HepG2 (cell line): ENCODE measurements around the gene SPNS2. TPM values are rescaled to one million over a fixed set of nuclear protein-coding genes. Genes with fewer than 3 reads are reported as not detected.

Source experiments
- ARNT ChIP-seq: fragments of 450-650 bp; IDR thresholded peaks from 2 replicates; pipeline ENCODE4 v1.6.1; 2017
- ARNTL ChIP-seq: sonication (generic); formaldehyde crosslinking; IDR thresholded peaks from 2 replicates; pipeline ENCODE4 v1.4.0; 2020; ENCODE audit warnings: mild to moderate bottlenecking, missing genetic modification reagents
- GPN1 ChIP-seq: sonication (generic); formaldehyde crosslinking; IDR thresholded peaks from 2 replicates; pipeline ENCODE4 v1.5.1; 2020; ENCODE audit warnings: missing genetic modification reagents, borderline replicate concordance
- HOXA3 ChIP-seq: sonication (generic); formaldehyde crosslinking; IDR thresholded peaks from 2 replicates; pipeline ENCODE4 v1.5.0; 2020; ENCODE audit warnings: missing genetic modification reagents
- HOXA5 ChIP-seq: sonication (generic); formaldehyde crosslinking; IDR thresholded peaks from 2 replicates; pipeline ENCODE4 v1.4.0; 2020; ENCODE audit warnings: missing genetic modification reagents
- KAT8 ChIP-seq: IDR thresholded peaks from 2 replicates; pipeline ENCODE4 v1.6.1; 2016; ENCODE audit warnings: missing genetic modification reagents, missing compliant biosample characterization
- KDM4B ChIP-seq: sonication (generic); formaldehyde crosslinking; IDR thresholded peaks from 2 replicates; pipeline ENCODE4 v1.4.0; 2020; ENCODE audit warnings: missing genetic modification reagents
- MIXL1 ChIP-seq: IDR thresholded peaks from 2 replicates; pipeline ENCODE4 v1.6.1; 2016
- MXD4 ChIP-seq: IDR thresholded peaks from 2 replicates; pipeline ENCODE4 v1.6.1; 2016; ENCODE audit warnings: mild to moderate bottlenecking, missing biosample characterization, missing genetic modification reagents
- ONECUT2 ChIP-seq: sonication (generic); formaldehyde crosslinking; IDR thresholded peaks from 2 replicates; pipeline ENCODE4 v1.4.0; 2020; ENCODE audit warnings: missing genetic modification reagents
- PAX8 ChIP-seq: sonication (generic); formaldehyde crosslinking; IDR thresholded peaks from 2 replicates; pipeline ENCODE4 v1.8.0; 2022; ENCODE audit warnings: mild to moderate bottlenecking, missing genetic modification reagents, borderline replicate concordance
- SETDB1 ChIP-seq: sonication (generic); formaldehyde crosslinking; IDR thresholded peaks from 2 replicates; pipeline ENCODE4 v1.5.1; 2020; ENCODE audit warnings: missing genetic modification reagents, mild to moderate bottlenecking, borderline replicate concordance
- SPEN ChIP-seq: sonication (generic); formaldehyde crosslinking; IDR thresholded peaks from 2 replicates; pipeline ENCODE4 v1.5.1; 2020; ENCODE audit warnings: low read depth, mild to moderate bottlenecking, missing genetic modification reagents
- TEF ChIP-seq: sonication (generic); formaldehyde crosslinking; IDR thresholded peaks from 2 replicates; pipeline ENCODE4 v1.5.0; 2020; ENCODE audit warnings: missing genetic modification reagents
- TOE1 ChIP-seq: sonication (generic); formaldehyde crosslinking; IDR thresholded peaks from 2 replicates; pipeline ENCODE4 v1.4.0; 2020; ENCODE audit warnings: mild to moderate bottlenecking, missing genetic modification reagents
- ZBTB2 ChIP-seq: sonication (generic); formaldehyde crosslinking; IDR thresholded peaks from 2 replicates; pipeline ENCODE4 v1.8.0; 2022; ENCODE audit warnings: low read depth, missing genetic modification reagents
- ZNF441 ChIP-seq: sonication (generic); formaldehyde crosslinking; IDR thresholded peaks from 2 replicates; pipeline ENCODE4 v1.7.0; 2021; ENCODE audit warnings: missing genetic modification reagents, borderline replicate concordance
- ZNF496 ChIP-seq: sonication (generic); formaldehyde crosslinking; IDR thresholded peaks from 2 replicates; pipeline ENCODE4 v1.8.1; 2023; ENCODE audit warnings: mild to moderate bottlenecking, moderate library complexity, missing genetic modification reagents; ENCODE audit not compliant: insufficient replicate concordance
- ZNF614 ChIP-seq: IDR thresholded peaks from 2 replicates; pipeline ENCODE4 v1.6.1; 2018; ENCODE audit warnings: missing biosample characterization, missing genetic modification reagents, inconsistent platforms, borderline replicate concordance
- ZNF639 ChIP-seq: conservative IDR thresholded peaks from 2 replicates; pipeline ENCODE4 v1.6.1; 2018; ENCODE audit warnings: missing genetic modification reagents
- polyA plus RNA-seq, 8 experiments: library from polyadenylated mRNA; depleted of rRNA in 3 of 8; stranded (reverse) in 7 of 8; unstranded in 1 of 8; fragments of >200 nt; fragmentation: Illumina TruSeq in 4 of 8; extraction: Trizol in 4 of 8; gene quantifications; 2 replicates each; pipeline versions ENCODE4 v1.2.1 to v1.2.3, GENCODE V29; 2011 to 2016; ENCODE audit warnings: low read depth in 4 of 8, missing spikeins in 1 of 8, mixed read lengths in 1 of 8; ENCODE audit not compliant: insufficient read depth in 1 of 8
- total RNA-seq, 5 experiments: library from RNA; depleted of rRNA; stranded (reverse); fragments of >200 nt; fragmentation: Illumina TruSeq; extraction: Trizol; gene quantifications; 2 replicates each; pipeline ENCODE4 v1.2.3, GENCODE V29; 2016; ENCODE audit warnings: low read depth in 1 of 5
- TF ChIP-seq, protein P1 (sequence below): sonication (generic); formaldehyde crosslinking; IDR thresholded peaks from 2 replicates; pipeline ENCODE4 v1.5.1; 2020; ENCODE audit warnings: mild to moderate bottlenecking, missing genetic modification reagents, moderate library complexity
- TF ChIP-seq, protein P2 (sequence below): sonication (generic); IDR thresholded peaks from 2 replicates; pipeline ENCODE4 v1.6.1; 2016; ENCODE audit warnings: low read depth, borderline replicate concordance

Gene SPNS2
- total and polyA plus RNA-seq, 2 of the 13 experiments (the other 11 are each of a cell fraction or from before 2014, with no cell fraction given) = 0.01 TPM; not detected in 1

- TF ChIP-seq, protein P1, sequence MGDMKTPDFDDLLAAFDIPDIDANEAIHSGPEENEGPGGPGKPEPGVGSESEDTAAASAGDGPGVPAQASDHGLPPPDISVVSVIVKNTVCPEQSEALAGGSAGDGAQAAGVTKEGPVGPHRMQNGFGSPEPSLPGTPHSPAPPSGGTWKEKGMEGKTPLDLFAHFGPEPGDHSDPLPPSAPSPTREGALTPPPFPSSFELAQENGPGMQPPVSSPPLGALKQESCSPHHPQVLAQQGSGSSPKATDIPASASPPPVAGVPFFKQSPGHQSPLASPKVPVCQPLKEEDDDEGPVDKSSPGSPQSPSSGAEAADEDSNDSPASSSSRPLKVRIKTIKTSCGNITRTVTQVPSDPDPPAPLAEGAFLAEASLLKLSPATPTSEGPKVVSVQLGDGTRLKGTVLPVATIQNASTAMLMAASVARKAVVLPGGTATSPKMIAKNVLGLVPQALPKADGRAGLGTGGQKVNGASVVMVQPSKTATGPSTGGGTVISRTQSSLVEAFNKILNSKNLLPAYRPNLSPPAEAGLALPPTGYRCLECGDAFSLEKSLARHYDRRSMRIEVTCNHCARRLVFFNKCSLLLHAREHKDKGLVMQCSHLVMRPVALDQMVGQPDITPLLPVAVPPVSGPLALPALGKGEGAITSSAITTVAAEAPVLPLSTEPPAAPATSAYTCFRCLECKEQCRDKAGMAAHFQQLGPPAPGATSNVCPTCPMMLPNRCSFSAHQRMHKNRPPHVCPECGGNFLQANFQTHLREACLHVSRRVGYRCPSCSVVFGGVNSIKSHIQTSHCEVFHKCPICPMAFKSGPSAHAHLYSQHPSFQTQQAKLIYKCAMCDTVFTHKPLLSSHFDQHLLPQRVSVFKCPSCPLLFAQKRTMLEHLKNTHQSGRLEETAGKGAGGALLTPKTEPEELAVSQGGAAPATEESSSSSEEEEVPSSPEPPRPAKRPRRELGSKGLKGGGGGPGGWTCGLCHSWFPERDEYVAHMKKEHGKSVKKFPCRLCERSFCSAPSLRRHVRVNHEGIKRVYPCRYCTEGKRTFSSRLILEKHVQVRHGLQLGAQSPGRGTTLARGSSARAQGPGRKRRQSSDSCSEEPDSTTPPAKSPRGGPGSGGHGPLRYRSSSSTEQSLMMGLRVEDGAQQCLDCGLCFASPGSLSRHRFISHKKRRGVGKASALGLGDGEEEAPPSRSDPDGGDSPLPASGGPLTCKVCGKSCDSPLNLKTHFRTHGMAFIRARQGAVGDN (CRISPR knock-in tag) = peak; percentile 76
- TF ChIP-seq, protein P2, sequence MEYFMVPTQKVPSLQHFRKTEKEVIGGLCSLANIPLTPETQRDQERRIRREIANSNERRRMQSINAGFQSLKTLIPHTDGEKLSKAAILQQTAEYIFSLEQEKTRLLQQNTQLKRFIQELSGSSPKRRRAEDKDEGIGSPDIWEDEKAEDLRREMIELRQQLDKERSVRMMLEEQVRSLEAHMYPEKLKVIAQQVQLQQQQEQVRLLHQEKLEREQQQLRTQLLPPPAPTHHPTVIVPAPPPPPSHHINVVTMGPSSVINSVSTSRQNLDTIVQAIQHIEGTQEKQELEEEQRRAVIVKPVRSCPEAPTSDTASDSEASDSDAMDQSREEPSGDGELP = no peak
- TF ChIP-seq ONECUT2 (CRISPR knock-in tag) = no peak
- peak; percentile 24; the same call in 1 of the 2 replicates for TF ChIP-seq HOXA3 (CRISPR knock-in tag)
- no peak for TF ChIP-seq TEF (CRISPR knock-in tag)
- no peak for TF ChIP-seq MIXL1 (CRISPR knock-in tag)
- TF ChIP-seq KAT8 (CRISPR knock-in tag) = no peak
- TF ChIP-seq SETDB1 (CRISPR knock-in tag) = no peak
- peak; percentile 38; the same call in 1 of the 2 replicates for TF ChIP-seq KDM4B (CRISPR knock-in tag)
- no peak for TF ChIP-seq ZNF441 (CRISPR knock-in tag)
- TF ChIP-seq PAX8 (CRISPR knock-in tag) = no peak
- TF ChIP-seq HOXA5 = no peak
- TF ChIP-seq GPN1 (CRISPR knock-in tag) = no peak
- no peak for TF ChIP-seq ARNT
- no peak for TF ChIP-seq ZNF639 (CRISPR knock-in tag)
- no peak for TF ChIP-seq ZBTB2 (CRISPR knock-in tag)
- no peak for TF ChIP-seq ZNF614 (CRISPR knock-in tag)
- TF ChIP-seq TOE1 (CRISPR knock-in tag) = no peak
- no peak for TF ChIP-seq MXD4 (CRISPR knock-in tag)
- no peak for TF ChIP-seq ZNF496
- 0 out of 2 replicates have a peak, but pooled peaks have one; percentile 35 for TF ChIP-seq SPEN (CRISPR knock-in tag)
- TF ChIP-seq ARNTL = no peak
Observed at GRCh38 chr17:4480929-4481898, 17.5 kb upstream of the SPNS2 start (continued).
